ENCODE results near the gene OR10G3.

The OR10G3 gene

DNA sequence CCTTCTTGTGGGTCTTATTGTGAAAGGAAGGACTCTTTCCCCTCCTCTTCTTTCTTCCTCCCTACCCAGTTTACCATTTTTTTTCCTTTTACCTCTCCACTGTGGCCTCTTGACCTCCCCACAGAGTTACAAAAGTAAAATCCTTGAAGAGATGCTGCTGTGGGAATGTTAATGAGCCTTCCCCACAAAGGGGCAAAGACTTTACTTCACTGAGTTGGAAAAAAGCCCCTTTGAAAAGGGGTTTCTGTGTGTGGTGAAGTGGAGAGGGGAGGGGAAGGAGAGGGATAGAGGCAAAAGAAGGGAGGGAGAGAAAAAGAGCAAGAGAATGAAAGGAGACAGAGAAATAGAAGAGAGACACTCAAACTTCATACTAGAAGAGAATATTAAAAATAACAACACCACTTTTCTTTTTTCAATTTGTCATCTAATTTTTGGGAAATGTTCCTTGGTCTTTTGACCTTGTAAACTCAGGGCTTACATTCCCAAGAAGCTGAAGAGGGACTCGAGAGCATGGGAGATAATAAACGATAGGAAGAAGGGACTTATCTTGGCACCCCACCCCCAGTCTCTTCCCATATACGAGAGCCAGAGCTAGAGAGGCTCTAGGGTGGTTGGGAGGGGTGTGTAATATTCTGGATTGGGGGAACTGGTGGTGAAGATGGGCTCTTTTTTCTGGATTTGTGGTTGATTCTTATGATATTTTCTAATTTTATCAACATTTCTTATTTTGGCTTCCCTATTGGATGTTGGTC lies 40.5 kb downstream of the OR10G3 start:
- in situ Hi-C loops (cut with HindIII; ENCODE audit: low pct_ligation_motif_present, low sequenced_read_pairs) = no loop called here
- TF ChIP-seq, protein P1, sequence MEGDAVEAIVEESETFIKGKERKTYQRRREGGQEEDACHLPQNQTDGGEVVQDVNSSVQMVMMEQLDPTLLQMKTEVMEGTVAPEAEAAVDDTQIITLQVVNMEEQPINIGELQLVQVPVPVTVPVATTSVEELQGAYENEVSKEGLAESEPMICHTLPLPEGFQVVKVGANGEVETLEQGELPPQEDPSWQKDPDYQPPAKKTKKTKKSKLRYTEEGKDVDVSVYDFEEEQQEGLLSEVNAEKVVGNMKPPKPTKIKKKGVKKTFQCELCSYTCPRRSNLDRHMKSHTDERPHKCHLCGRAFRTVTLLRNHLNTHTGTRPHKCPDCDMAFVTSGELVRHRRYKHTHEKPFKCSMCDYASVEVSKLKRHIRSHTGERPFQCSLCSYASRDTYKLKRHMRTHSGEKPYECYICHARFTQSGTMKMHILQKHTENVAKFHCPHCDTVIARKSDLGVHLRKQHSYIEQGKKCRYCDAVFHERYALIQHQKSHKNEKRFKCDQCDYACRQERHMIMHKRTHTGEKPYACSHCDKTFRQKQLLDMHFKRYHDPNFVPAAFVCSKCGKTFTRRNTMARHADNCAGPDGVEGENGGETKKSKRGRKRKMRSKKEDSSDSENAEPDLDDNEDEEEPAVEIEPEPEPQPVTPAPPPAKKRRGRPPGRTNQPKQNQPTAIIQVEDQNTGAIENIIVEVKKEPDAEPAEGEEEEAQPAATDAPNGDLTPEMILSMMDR (IDR thresholded peaks at IDR 0.05; ENCODE audit: low read depth, low read length, missing control alignments) = no peak
- no peak for DNase-seq

DNA sequence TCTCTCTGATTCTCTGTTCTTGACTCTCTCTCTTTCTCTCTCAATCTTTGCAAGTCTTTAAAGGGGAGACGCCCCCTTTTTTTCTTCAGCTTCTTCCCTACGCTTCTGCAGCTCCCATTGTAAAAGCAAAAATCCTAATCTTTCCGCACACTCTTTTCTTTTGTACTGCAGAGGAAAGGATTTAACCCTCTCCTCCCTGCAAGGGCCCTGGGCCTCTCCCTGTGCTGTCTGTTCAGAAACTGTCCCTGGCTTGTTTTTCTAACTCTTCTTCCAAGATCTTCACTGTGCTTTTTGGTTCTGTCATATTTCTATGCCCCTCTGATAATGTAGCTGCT lies 42.8 kb downstream of the OR10G3 start:
- Histone ChIP-seq H3K27ac (no peak overlapping the region), H3K36me3 (replicated peaks) (no peaks in the 10 kb centered on the region), H3K4me3 (ENCODE audit: low read depth, low read length) (peak overlapping the region; percentile 17), H3K27me3 (replicated peaks) (peaks cover 33% of the 10 kb centered on the region)
- TF ChIP-seq, protein P1 (IDR thresholded peaks at IDR 0.05; ENCODE audit: low read depth, low read length, missing control alignments) = no peak
- in situ Hi-C loops (cut with HindIII; ENCODE audit: low pct_ligation_motif_present, low sequenced_read_pairs) = no loop called here
- DNase-seq = no peak

More for the DNA sequence above, 40.5 kb downstream of the OR10G3 start:
- no peak overlapping the region for H3K27ac ChIP-seq
- H3K4me3 ChIP-seq (ENCODE audit: low read depth, low read length) = no peak overlapping the region
- no peaks in the 10 kb centered on the region for H3K36me3 ChIP-seq (replicated peaks)
- peaks cover 26% of the 10 kb centered on the region for H3K27me3 ChIP-seq (replicated peaks)

DNA sequence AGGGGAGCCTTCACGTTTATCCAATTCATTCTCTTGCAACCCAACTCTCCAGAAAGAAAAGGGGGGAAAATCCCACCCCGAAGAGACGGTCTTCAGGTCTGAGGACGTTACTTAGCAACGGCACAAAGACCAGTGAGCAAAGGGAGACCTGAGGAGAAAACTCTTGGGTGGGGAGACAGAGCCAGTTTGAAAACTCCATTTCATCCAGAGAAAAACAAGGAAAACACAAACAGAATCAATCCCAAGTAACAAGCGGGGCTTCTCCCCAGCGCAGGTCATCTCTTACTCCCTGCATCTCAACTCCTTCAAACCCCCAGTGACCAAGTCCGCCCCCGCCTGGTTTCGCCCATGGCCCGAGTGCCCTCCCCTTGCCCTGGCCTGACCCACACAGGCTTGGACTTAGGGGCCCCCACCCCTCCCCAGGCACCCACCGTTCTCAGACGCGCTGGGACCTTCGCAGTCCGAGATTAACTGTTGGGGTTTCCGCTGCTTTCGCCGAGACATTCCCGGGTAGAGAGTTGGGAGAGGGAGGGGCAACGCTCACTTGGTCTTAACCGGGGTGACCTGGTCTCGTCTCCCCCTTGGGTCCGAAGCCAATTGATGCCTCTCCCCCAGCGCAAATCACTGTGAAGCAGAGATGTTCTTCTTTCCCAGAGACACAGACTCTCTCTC lies 43.3 kb downstream of the OR10G3 start:
- Histone ChIP-seq H3K36me3 (replicated peaks) (no peaks in the 10 kb centered on the region), H3K4me3 (ENCODE audit: low read depth, low read length) (peak overlapping the region; percentile 17), H3K27ac (no peak overlapping the region), H3K27me3 (replicated peaks) (peaks cover 33% of the 10 kb centered on the region)
- DNase-seq = no peak
- TF ChIP-seq, protein P1 (IDR thresholded peaks at IDR 0.05; ENCODE audit: low read depth, low read length, missing control alignments) = no peak
- in situ Hi-C loops (cut with HindIII; ENCODE audit: low pct_ligation_motif_present, low sequenced_read_pairs) = no loop called here

DNA sequence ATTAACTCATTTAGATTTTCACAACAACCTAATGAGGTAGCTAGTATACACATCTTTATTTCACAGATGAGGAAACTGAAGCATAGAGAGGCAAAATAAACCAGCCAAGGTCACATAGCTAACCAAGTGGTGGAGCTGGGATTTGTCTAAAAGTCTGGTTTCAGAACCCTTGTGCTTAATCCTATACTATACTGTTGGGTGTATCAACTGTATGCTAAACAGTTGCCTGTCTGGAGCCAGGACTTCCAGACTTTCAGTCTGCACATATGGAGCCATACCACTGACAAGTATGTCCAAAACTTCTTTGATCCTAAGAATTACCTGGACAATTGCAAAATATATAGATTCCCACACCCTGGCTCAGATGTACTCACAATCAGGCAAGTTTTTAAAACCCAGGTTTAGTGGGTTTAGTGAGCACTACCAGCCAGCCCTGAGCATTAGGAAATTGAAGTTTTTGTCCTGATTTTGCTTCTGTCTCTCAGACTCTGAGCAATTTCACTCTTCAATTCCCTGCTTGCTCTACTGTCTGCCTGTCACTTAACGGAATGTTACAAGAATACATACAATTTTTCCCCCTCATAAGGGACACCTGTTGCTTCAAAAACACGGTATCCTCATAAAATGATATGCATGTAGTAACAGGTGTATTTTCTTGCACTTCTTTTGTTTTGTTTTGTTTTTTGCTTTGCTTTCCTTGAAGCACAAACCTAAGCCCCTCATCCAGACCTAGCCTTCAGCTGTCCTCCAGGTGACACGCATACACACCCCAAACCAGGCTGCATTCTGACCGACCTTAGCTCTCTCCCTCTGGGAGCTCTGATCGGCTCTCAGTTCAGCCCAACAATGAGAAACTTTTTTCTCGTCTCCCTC lies 44.1 kb downstream of the OR10G3 start:
- Histone ChIP-seq H3K36me3 (replicated peaks) (no peaks in the 10 kb centered on the region), H3K4me3 (ENCODE audit: low read depth, low read length) (no peak overlapping the region), H3K27me3 (replicated peaks) (peaks cover 33% of the 10 kb centered on the region), H3K27ac (no peak overlapping the region)
- in situ Hi-C loops (cut with HindIII; ENCODE audit: low pct_ligation_motif_present, low sequenced_read_pairs) = no loop called here
- TF ChIP-seq, protein P1 (IDR thresholded peaks at IDR 0.05; ENCODE audit: low read depth, low read length, missing control alignments) = no peak
- no peak for DNase-seq

DNA sequence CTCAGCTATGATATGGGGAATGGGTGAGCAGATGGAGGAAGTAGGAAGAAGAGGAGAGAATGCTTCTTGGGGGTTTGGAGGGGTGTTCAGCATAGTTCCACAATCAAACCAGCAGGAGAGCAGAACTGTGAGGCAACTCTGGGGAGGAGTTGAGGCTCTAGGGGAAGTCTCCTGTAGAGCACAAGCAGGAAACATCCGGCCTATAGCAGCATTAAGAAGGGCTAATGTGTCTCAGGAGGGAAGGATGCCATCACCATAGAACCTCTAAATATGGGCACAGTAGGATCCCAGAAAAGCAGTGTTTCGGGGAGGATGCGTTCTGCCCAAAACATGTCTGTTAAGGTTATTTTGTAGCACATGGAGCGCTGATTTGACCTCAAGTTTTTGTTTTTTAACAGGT lies 45.3 kb downstream of the OR10G3 start:
- H3K4me3 ChIP-seq (ENCODE audit: low read depth, low read length) = no peak overlapping the region
- no peaks in the 10 kb centered on the region for H3K36me3 ChIP-seq (replicated peaks)
- H3K27ac ChIP-seq = no peak overlapping the region
- TF ChIP-seq, protein P1 (IDR thresholded peaks at IDR 0.05; ENCODE audit: low read depth, low read length, missing control alignments) = no peak
- in situ Hi-C loops (cut with HindIII; ENCODE audit: low pct_ligation_motif_present, low sequenced_read_pairs) = no loop called here
- no peak for DNase-seq
- H3K27me3 ChIP-seq (replicated peaks) = peaks cover 33% of the 10 kb centered on the region
